Trophoblast cell (in vitro differentiated cells and primary cell): ENCODE data around the gene NF2.

Source experiments
- DNase-seq, 2 donors: peaks; one replicate each; pipeline ENCODE4 v3.0.0-alpha.2; 2016
- H2AFZ ChIP-seq: 2 replicates; pipeline ENCODE4 v1.6.1; 2013; ENCODE audit warnings: low read length, moderate library complexity, mild to moderate bottlenecking; ENCODE audit not compliant: insufficient read depth, poor library complexity
- H2AK5ac ChIP-seq: 2 replicates; pipeline ENCODE4 v1.6.1; 2013; ENCODE audit warnings: mild to moderate bottlenecking, low read length
- H2BK120ac ChIP-seq: 2 replicates; pipeline ENCODE4 v1.6.1; 2013; ENCODE audit warnings: low read length, mild to moderate bottlenecking, moderate library complexity; ENCODE audit not compliant: insufficient read depth, poor library complexity
- H2BK12ac ChIP-seq: 2 replicates; pipeline ENCODE4 v1.6.1; 2013; ENCODE audit warnings: mild to moderate bottlenecking, low read length, moderate library complexity
- H2BK5ac ChIP-seq: 2 replicates; pipeline ENCODE4 v1.6.1; 2013; ENCODE audit warnings: low read length, low read depth, moderate library complexity, mild to moderate bottlenecking; ENCODE audit not compliant: poor library complexity
- H3K14ac ChIP-seq: 2 replicates; pipeline ENCODE4 v1.6.1; 2013; ENCODE audit warnings: mild to moderate bottlenecking, low read length
- H3K18ac ChIP-seq: 2 replicates; pipeline ENCODE4 v1.6.1; 2013; ENCODE audit warnings: mild to moderate bottlenecking, low read length
- H3K23ac ChIP-seq: 2 replicates; pipeline ENCODE4 v1.6.1; 2013; ENCODE audit warnings: low read length
- H3K27ac ChIP-seq: 2 replicates; pipeline ENCODE4 v1.5.1; 2013; ENCODE audit warnings: low read depth, mild to moderate bottlenecking, inconsistent platforms, low read length, moderate library complexity
- H3K27me3 ChIP-seq: 2 replicates; pipeline ENCODE4 v1.6.1; 2013; ENCODE audit warnings: inconsistent platforms, mild to moderate bottlenecking, low read length, moderate library complexity; ENCODE audit not compliant: insufficient read depth
- H3K36me3 ChIP-seq, 2 experiments: 1 replicate in 1 of 2; 2 replicates in 1 of 2; pipeline ENCODE4 v1.6.1; 2013; ENCODE audit warnings: low read length in 2 of 2, mild to moderate bottlenecking in 2 of 2, moderate library complexity in 1 of 2; ENCODE audit not compliant: insufficient read depth in 2 of 2, control insufficient read depth in 1 of 2
- H3K4ac ChIP-seq: 2 replicates; pipeline ENCODE4 v1.6.1; 2013; ENCODE audit warnings: low read depth, mild to moderate bottlenecking, low read length, moderate library complexity
- H3K4me1 ChIP-seq, 2 experiments: 1 replicate in 1 of 2; 2 replicates in 1 of 2; pipeline ENCODE4 v1.6.1; 2013; ENCODE audit warnings: low read length in 2 of 2, mild to moderate bottlenecking in 2 of 2, moderate library complexity in 1 of 2; ENCODE audit not compliant: insufficient read depth in 2 of 2, control insufficient read depth in 1 of 2
- H3K4me2 ChIP-seq: 2 replicates; pipeline ENCODE4 v1.6.1; 2013; ENCODE audit warnings: inconsistent platforms, mild to moderate bottlenecking, low read length, moderate library complexity
- H3K4me3 ChIP-seq: 2 replicates; pipeline ENCODE4 v1.5.1; 2013; ENCODE audit warnings: mild to moderate bottlenecking, low read depth, low read length, inconsistent platforms
- H3K79me1 ChIP-seq: one replicate; pipeline ENCODE4 v1.6.1; 2013; ENCODE audit warnings: low read length
- H3K79me2 ChIP-seq: 2 replicates; pipeline ENCODE4 v1.6.1; 2013; ENCODE audit warnings: low read length, mild to moderate bottlenecking; ENCODE audit not compliant: control insufficient read depth, insufficient read depth, poor library complexity
- H3K9ac ChIP-seq: 2 replicates; pipeline ENCODE4 v1.6.1; 2013; ENCODE audit warnings: mild to moderate bottlenecking, low read length
- H3K9me3 ChIP-seq: 2 replicates; pipeline ENCODE4 v1.6.1; 2013; ENCODE audit warnings: low read depth, mild to moderate bottlenecking, control low read depth, inconsistent platforms, low read length; ENCODE audit not compliant: insufficient read depth
- H4K12ac ChIP-seq: 2 replicates; pipeline ENCODE4 v1.6.1; 2013; ENCODE audit warnings: low read depth, mild to moderate bottlenecking, low read length, moderate library complexity
- H4K8ac ChIP-seq: 2 replicates; pipeline ENCODE4 v1.6.1; 2013; ENCODE audit warnings: low read depth, mild to moderate bottlenecking, low read length, moderate library complexity
- H4K91ac ChIP-seq: one replicate; pipeline ENCODE4 v1.6.1; 2013; ENCODE audit warnings: low read depth, mild to moderate bottlenecking, low read length, moderate library complexity
- WGBS: extraction: QIAGEN DNeasy Blood & Tissue Kit; methylation state at CpG from one replicate; pipeline ENCODE4 v1.1.7; 2013; ENCODE audit warnings: missing lambda C conversion rate; ENCODE audit not compliant: insufficient read length, insufficient coverage; ENCODE audit errors: extremely low coverage; 5-methylcytosine and 5-hydroxymethylcytosine counted together

The NF2 gene

DNA sequence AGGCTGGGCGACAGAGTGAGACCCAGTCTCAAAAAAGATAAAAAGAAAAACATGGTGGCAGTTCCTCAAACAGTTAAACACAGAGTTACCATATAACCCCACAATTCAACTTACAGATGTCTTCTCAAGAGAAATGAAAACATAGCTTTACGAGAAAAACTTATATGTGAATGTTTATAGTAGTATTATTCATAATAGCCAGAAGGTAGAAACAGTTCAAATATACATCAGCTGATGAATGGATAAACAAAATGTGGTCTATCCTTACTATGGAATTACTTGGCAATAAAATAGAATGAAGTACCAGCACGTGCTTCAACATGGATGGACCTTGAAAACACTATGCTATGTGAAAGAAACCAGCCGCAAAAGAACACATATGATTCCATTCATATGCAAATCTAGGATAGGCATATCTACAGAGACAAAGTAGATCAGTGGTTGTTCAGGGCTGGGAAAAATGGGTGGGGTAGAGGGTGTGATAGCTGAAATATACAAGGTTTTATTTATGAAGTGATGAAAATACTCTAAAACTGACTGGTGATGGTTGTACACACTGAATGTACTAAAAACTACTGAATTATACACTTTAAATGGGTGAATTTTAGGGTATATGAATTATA lies 12.4 kb downstream of the NF2 start:
- Histone ChIP-seq H2AK5ac (no peak overlapping the region), H4K12ac (no peak overlapping the region), H2AFZ (no peak overlapping the region), H4K8ac (no peak overlapping the region), H3K27ac (no peak overlapping the region), H4K91ac (no peak overlapping the region), H3K79me2 (no peaks in the 10 kb centered on the region), H3K27me3 (no peaks in the 10 kb centered on the region), H3K23ac (no peak overlapping the region), H2BK12ac (no peak overlapping the region), H2BK5ac (no peak overlapping the region), H2BK120ac (no peak overlapping the region), H3K79me1 (no peaks in the 10 kb centered on the region), H3K4me2 (no peak overlapping the region), H3K14ac (no peak overlapping the region), H3K4me3 (no peak overlapping the region), H3K18ac (no peak overlapping the region), H3K9me3 (no peaks in the 10 kb centered on the region), H3K36me3 (peaks cover 0 to 2% of the 10 kb centered on the region in 2 experiments), H3K4ac (no peak overlapping the region), H3K4me1 (no peaks in the 10 kb centered on the region), H3K9ac (no peak overlapping the region)
- WGBS: no CpG with 5 or more reads among the region's 4 CpGs
- DNase-seq: no peak

DNA sequence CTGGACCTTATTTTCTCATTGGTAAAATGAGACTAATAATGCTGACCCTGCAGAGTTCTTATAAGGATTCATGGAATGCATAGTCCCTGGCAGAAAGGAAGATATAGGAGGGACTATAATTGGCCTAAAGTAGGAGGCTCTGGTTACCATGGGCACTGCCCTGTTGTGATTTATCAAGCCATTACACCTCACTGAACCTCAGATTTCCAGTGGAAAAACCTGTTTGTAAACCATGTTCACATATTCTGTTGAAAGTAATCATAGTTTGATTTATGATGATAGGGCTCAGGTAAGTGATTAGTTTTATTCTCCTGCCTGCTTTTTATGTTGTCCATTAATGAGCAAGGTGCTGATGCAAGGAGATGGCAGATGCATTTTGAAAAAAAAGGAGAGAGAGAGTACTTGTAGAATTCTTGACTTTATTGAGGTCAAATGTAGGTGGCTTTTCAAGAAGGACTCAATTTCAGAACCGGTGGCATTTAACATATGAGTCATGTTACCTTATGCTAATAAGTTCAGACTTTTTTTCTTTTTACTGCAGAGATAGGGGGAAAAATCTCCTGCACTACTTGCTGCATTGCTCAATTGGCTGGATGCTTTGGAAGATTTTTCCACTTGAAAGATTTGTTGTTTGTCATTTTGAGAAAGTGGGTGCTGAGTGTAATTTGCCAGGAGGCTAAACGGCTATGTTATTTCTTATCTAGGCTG lies 14.6 kb downstream of the NF2 start:
- WGBS: no CpG with 5 or more reads among the region's 2 CpGs
- Histone ChIP-seq H3K18ac (no peak overlapping the region), H3K27me3 (no peaks in the 10 kb centered on the region), H4K8ac (no peak overlapping the region), H3K4me2 (no peak overlapping the region), H2BK120ac (no peak overlapping the region), H3K4me3 (no peak overlapping the region), H3K27ac (no peak overlapping the region), H3K36me3 (peaks cover 0 to 2% of the 10 kb centered on the region in 2 experiments), H2AFZ (no peak overlapping the region), H2BK5ac (no peak overlapping the region), H3K79me1 (no peaks in the 10 kb centered on the region), H3K79me2 (no peaks in the 10 kb centered on the region), H3K9ac (no peak overlapping the region), H3K4ac (no peak overlapping the region), H3K14ac (no peak overlapping the region), H4K12ac (no peak overlapping the region), H3K9me3 (no peaks in the 10 kb centered on the region), H3K4me1 (peaks cover 3% of the 10 kb centered on the region in 2 experiments), H4K91ac (no peak overlapping the region), H3K23ac (no peak overlapping the region), H2BK12ac (no peak overlapping the region), H2AK5ac (no peak overlapping the region)
- peak in 1 of 2 donors; percentile 38 for DNase-seq

DNA sequence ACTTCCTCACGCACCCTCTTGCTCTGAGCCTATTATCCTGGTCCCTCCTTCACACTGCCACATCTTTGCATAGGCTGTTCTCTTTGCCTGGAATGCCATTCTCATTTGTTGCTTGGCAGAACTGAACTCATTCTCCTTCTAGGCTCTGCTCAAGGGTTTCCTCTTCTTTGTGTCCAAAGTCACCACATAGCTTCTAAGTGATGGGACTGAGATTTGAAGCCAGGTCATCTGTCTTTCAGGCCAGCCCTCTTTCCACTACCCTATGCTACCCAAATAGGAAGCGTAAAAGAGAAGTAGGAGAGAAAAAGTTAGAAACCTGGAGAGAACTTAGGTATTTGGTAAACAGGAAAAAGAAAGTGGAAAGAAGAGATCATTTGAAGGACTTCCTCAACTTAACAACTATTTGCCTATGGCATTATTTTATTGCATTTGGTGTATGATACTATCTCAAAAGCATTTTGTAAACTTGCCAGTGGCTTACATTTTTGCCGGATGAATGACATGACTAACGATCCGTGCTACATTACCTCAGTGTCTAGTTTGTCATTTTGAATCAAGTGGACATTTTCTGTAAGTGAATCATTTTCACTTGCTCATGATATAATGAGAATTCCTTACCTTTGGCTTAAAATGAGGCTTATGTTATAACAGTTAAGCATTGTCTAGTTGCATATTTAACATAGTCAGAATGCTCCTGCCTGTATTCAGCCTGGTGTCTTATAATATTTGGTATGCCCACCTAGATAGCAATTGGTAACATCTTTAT lies 18.5 kb downstream of the NF2 start:
- Histone ChIP-seq H2BK5ac (no peak overlapping the region), H3K79me2 (no peaks in the 10 kb centered on the region), H2BK12ac (no peak overlapping the region), H3K27me3 (no peaks in the 10 kb centered on the region), H4K8ac (peak overlapping the region; percentile 39), H2AFZ (no peak overlapping the region), H2BK120ac (no peak overlapping the region), H3K18ac (no peak overlapping the region), H3K4me2 (no peak overlapping the region), H2AK5ac (no peak overlapping the region), H3K36me3 (no peaks in the 10 kb centered on the region), H3K79me1 (no peaks in the 10 kb centered on the region), H3K9me3 (no peaks in the 10 kb centered on the region), H4K91ac (no peak overlapping the region), H3K4me3 (no peak overlapping the region), H3K23ac (no peak overlapping the region), H3K9ac (no peak overlapping the region), H3K14ac (no peak overlapping the region), H4K12ac (no peak overlapping the region), H3K4me1 (peaks cover 3 to 6% of the 10 kb centered on the region in 2 experiments), H3K4ac (no peak overlapping the region), H3K27ac (no peak overlapping the region)
- WGBS: no CpG with 5 or more reads among the region's 5 CpGs
- DNase-seq: peak; percentile 87 to 97

DNA sequence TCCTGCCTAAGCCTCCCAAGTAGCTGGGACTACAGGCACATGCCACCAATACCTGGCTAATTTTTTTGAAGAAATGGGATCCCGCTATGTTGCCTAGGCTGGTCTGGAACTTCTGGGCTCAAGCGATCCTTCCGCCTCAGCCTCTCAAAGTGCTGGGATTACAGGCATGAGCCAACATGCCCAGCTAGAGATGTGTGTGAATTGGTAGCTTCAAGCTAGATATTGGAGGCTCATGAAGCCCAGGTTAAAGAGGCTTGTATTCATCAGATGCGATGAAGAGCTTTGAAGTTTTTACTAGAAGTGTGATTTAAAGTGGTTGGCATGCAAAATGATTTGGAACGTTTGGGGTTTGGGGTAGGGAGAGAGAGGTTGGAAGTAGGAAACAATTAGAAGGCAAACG lies 19.6 kb downstream of the NF2 start:
- H3K23ac ChIP-seq: no peak overlapping the region
- no peaks in the 10 kb centered on the region for H3K36me3 ChIP-seq
- no peaks in the 10 kb centered on the region for H3K79me2 ChIP-seq
- H2AFZ ChIP-seq: no peak overlapping the region
- H2BK120ac ChIP-seq: no peak overlapping the region
- no peak overlapping the region for H2BK5ac ChIP-seq
- no peaks in the 10 kb centered on the region for H3K27me3 ChIP-seq
- H3K4me1 ChIP-seq: peaks cover 3 to 6% of the 10 kb centered on the region in 2 experiments
- no peak overlapping the region for H4K91ac ChIP-seq
- H3K9ac ChIP-seq: no peak overlapping the region
- no peaks in the 10 kb centered on the region for H3K79me1 ChIP-seq
- no peak overlapping the region for H3K4ac ChIP-seq
- no peak overlapping the region for H3K4me2 ChIP-seq
- peak in 1 of 2 donors; percentile 64 for DNase-seq
- H2AK5ac ChIP-seq: no peak overlapping the region
- peak overlapping the region; percentile 9 for H2BK12ac ChIP-seq
- no peak overlapping the region for H3K27ac ChIP-seq
- no peak overlapping the region for H4K12ac ChIP-seq
- H3K9me3 ChIP-seq: no peaks in the 10 kb centered on the region
- no peak overlapping the region for H4K8ac ChIP-seq
- no peak overlapping the region for H3K14ac ChIP-seq
- H3K4me3 ChIP-seq: no peak overlapping the region
- WGBS: 100% methylated on average over 2 of the region's 6 CpGs
- no peak overlapping the region for H3K18ac ChIP-seq
